ENCODE results near the gene TOP3A. TPM values are rescaled to one million over a fixed set of nuclear protein-coding genes. Genes with fewer than 3 reads are reported as not detected.

TOP3A gene, protein sequence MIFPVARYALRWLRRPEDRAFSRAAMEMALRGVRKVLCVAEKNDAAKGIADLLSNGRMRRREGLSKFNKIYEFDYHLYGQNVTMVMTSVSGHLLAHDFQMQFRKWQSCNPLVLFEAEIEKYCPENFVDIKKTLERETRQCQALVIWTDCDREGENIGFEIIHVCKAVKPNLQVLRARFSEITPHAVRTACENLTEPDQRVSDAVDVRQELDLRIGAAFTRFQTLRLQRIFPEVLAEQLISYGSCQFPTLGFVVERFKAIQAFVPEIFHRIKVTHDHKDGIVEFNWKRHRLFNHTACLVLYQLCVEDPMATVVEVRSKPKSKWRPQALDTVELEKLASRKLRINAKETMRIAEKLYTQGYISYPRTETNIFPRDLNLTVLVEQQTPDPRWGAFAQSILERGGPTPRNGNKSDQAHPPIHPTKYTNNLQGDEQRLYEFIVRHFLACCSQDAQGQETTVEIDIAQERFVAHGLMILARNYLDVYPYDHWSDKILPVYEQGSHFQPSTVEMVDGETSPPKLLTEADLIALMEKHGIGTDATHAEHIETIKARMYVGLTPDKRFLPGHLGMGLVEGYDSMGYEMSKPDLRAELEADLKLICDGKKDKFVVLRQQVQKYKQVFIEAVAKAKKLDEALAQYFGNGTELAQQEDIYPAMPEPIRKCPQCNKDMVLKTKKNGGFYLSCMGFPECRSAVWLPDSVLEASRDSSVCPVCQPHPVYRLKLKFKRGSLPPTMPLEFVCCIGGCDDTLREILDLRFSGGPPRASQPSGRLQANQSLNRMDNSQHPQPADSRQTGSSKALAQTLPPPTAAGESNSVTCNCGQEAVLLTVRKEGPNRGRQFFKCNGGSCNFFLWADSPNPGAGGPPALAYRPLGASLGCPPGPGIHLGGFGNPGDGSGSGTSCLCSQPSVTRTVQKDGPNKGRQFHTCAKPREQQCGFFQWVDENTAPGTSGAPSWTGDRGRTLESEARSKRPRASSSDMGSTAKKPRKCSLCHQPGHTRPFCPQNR
- 13.9 and 25.7 TPM in 2 replicates for total RNA-seq

DNA sequence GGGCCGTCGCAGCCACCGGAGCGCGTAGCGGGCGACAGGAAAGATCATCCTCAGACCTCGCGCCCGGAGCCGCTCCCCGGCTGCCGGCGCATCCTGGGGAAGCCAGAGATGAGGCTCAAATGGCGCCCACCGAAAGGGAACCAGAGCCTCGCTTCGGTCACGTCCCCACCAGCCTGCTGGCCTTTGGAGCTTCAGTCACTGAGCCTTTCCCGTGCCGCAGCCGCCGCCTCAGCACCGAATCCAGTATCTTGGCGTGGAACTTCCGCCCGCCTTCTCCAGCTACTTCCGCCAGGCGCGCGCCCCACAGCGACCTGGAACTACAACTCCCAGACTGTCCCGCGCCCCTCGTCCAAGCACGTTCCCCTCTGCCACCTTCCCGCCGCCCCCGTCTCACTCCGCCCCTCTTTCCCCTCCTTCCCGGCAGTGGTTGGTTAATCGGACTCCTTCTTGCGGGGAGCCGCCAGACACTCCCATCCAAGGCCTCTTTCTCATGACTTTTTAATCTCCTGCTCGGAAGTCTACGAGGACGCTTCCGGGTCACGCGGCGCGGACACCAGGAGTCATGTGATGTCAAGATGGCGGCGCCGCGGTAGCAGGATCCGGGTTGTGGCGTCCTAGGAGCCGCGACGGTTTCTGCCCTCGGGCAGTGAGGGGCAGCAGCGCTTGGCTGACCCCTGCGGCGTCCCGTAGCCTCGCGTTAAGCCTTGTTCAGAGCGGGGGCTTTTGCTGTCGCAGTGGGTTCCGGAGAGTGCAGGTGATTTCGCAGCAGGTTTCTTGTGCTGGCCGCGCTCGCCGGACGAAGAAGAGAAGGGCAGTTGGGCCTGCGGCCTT is at the start of gene TOP3A, which contains the start of gene SMCR8:
TSS of gene TOP3A (minus strand) at position 264 of the 831 bp plus-strand sequence. CDS start at position 48, 216 bp downstream.
TSS of gene SMCR8 (plus strand) at position 563 of the 831 bp plus-strand sequence. CDS start 497 bp downstream, outside the sequence.

DNA sequence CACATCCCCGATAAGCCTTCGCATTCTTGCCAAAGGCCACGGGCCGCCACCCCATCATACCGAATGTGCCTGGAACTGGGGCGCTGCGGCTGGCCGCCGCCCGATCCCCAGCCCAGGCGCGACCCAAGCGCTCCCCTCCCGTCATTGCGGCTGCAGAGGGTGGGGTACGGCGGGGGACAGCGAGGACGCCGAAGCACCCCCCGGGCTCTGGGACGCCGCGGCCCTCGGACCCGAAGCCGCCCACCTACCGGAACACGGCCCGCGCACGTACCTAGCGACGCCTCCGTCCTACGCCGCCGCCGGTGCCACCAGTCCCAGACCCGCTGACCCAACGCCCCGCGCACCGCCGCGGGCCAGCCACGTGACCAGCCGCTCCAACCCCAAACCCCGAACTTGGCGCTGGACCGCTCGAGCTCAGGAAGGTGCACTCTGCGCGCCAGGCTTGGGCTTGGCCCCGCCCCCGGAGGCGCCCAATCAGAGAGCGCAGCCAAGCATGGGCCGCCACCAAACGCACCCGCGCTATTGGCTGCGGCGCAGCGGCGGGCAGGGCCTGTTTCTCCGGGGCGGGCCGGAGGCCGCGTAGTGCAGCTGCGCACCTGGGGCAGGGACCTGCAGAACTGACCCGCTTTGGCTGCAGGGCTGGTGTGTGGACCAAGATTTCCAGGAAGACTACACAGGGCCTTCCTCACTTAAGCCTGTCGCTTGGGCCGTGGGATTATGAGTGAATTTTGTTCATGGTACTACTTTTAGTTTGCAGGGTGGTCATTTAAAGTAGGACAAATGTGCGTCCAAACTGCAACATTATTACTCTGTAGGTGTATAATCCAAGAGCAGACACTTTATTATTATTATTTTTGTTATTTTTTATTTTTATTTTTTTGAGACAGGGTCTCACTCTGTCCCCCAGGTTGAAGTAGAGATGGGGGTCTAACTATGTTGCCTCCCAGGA is 48.6 kb upstream of the TOP3A start, which contains the start of gene SHMT1:
TSS of gene SHMT1 (minus strand) at position 450 of the 949 bp plus-strand sequence. CDS start 7,569 bp downstream, outside the sequence.

DNA sequence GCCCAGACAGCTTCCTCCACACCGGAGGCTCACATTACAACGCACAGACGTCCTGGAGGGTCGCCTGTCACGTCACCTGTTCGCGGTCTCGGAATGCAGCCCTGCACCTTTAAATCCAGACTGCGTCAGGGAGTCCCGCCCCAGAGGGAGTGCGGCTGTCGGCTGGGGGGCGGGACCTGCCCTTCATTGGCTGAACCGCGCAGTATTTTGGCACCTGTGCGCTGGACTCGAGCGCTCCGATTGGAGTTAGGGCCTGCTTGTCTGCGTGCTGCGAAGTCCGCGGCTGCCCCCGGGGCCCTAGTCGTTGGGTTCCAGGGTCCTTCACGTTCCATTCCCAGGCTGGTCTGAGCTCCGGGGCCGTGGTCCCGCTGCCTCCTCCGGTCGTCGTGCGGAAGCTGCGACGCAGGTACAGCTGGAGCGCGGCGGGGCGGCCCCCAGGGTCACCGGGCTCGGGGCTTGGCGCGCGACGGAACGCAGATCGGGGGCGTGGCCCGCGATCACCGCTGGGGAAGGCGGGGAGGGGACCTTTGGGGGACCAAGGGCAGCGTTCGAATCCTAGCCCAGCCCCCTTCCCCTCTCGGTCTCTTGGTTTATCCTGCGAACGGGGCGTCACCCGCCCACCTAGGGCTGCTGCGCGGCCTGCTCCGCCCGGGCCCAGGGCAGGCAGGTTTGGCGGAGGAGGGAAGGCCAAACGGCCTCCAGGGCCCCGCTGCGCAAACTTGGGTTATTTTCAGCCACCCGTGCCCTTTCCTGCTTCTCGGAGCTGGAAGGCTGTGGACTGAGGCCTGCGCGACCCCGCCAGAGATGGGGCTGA is 54.3 kb downstream of the TOP3A start, which contains the start of gene MIEF2:
TSS of gene MIEF2 (plus strand) at position 331 of the 814 bp plus-strand sequence. CDS start 2,059 bp downstream, outside the sequence.

DNA sequence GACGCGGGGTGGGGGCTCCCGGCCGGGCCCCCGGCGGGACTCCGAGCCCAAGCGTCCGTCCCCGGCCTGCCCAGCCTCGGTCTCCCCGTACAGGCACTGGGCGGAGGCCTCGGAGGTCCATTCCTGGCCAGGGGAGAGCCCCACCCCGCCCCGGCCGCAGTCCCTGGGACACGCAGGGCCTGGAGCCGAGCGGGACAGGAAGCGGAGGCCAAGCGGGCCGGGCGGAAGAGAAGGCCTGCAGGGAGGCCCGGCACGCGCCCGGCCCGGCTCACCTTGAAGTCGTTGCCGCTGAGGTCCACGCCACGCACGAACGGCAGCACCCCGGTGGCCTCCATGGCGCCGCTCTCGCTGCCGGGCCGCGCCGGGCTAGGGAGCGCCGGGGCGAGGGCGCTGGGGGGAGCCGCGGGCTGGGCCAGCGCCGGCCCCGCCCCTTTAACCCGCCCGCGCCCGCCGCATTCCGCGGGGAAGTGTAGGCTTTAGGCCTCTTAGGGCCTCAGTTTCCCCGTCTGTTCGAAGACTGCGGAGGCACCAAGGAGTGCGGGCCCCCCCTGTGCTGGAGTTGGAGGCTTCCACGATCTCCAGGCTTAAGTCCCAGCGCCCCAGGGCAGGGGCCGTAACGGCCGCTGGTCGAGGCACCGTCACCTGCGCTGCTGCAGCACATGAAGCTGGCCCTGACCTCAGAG is 56.3 kb downstream of the TOP3A start, which contains the start of gene FLII:
TSS of gene FLII (minus strand) at position 383 of the 683 bp plus-strand sequence. CDS start at position 335, 48 bp downstream.

DNA sequence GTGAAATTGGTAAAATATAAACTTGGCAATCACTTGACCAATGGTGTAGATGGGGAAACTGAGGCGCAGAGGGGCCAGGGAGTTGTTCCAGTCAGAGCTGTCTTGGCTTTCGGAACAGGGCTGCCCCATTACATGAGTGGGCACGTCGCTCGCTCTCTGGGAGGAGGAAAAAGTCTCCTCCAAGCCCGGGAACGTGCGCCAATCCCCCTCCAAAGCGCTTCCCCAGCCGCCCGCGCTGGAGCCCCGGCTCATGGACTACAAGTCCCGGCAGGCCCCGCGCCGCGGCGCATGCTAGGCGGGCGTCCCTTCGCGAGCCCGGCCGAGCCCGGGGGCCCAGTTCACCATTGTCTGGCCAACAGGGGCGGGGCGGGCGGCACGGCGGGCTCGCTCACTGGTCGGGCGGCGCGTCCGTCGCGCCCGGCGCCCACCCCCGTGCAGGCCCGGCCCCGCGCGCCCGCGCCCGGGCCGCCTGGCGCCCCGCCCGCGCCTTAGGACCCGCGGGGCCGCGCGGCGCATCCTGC is 89.6 kb downstream of the TOP3A start, which contains the start of gene LLGL1:
TSS of gene LLGL1 (plus strand) at position 515 of the 521 bp plus-strand sequence. CDS start 48 bp downstream, outside the sequence.

Other genes starting within 250 kb of the TOP3A start
- gene DRG2, start 227.0 kb downstream of the TOP3A start, total RNA-seq = 26.6 and 37.2 TPM in 2 replicates
- gene MYO15A, start 206.2 kb downstream of the TOP3A start, total RNA-seq = under 0.01 and 0.44 TPM in 2 replicates
- 60.7 and 61.0 TPM in 2 replicates for gene ALKBH5, start 131.2 kb downstream of the TOP3A start, total RNA-seq
- gene LLGL1, start 89.4 kb downstream of the TOP3A start, total RNA-seq = 18.1 and 30.5 TPM in 2 replicates
- 403 and 474 TPM in 2 replicates for gene FLII, start 56.3 kb downstream of the TOP3A start, total RNA-seq
- gene MIEF2, start 54.3 kb downstream of the TOP3A start, total RNA-seq = 12.5 and 21.8 TPM in 2 replicates
- gene SMCR8, start 299 bp upstream of the TOP3A start, total RNA-seq = 9.4 and 24.4 TPM in 2 replicates
- gene SHMT1, start 48.6 kb upstream of the TOP3A start, total RNA-seq = 8.2 and 14.4 TPM in 2 replicates
- gene EVPLL, start 62.8 kb upstream of the TOP3A start, total RNA-seq = not detected in 2 replicates
- not detected in 2 replicates for gene LGALS9C, start 161.8 kb upstream of the TOP3A start, total RNA-seq

Data from bladder microvascular endothelial cell (primary cell).